ENCODE results near the gene OR2D3. TPM values are rescaled to one million over a fixed set of nuclear protein-coding genes. Genes with fewer than 3 reads are reported as not detected.
"Not testable (repeated sequence)": the region's sequence is repeated elsewhere in the genome, so short reads cannot be mapped to it uniquely, and the experiment has no call there.

Gene OR2D3
- total RNA-seq, 2 donors from 2014 or later: not detected

DNA sequence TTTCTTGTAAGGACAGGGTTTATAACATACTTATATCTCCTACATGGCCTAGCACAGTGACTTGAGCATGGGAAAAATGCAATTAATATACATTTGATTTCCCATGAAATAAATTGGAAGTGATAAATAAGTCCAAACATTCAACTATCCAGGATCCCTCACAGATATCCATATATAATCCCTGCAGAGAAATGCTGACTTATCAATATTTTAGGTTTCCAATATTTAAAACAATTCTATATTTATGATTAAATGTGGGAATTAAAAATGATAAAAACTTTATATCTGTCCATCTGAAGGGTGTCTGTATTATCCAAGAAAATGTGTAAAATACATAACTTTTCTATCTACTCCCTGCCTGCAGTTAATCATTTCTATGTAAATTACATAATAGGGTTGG lies 38.1 kb upstream of the OR2D3 start:
- no peak overlapping the region for H3K27ac ChIP-seq
- DNase-seq (ENCODE audit: low spot score) (no peak), ATAC-seq (ENCODE audit: insufficient number of reproducible peaks, low FRiP score, low read depth) (no peak)
- TF ChIP-seq, protein P1, sequence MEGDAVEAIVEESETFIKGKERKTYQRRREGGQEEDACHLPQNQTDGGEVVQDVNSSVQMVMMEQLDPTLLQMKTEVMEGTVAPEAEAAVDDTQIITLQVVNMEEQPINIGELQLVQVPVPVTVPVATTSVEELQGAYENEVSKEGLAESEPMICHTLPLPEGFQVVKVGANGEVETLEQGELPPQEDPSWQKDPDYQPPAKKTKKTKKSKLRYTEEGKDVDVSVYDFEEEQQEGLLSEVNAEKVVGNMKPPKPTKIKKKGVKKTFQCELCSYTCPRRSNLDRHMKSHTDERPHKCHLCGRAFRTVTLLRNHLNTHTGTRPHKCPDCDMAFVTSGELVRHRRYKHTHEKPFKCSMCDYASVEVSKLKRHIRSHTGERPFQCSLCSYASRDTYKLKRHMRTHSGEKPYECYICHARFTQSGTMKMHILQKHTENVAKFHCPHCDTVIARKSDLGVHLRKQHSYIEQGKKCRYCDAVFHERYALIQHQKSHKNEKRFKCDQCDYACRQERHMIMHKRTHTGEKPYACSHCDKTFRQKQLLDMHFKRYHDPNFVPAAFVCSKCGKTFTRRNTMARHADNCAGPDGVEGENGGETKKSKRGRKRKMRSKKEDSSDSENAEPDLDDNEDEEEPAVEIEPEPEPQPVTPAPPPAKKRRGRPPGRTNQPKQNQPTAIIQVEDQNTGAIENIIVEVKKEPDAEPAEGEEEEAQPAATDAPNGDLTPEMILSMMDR (IDR thresholded peaks at IDR 0.05): no peak
- H3K4me1 ChIP-seq (ENCODE audit: control insufficient read depth in 1 of 2, low read depth in 2 of 2): no peaks in the 10 kb centered on the region
- H3K27me3 ChIP-seq (replicated peaks; ENCODE audit: insufficient read depth): no peaks in the 10 kb centered on the region
- H3K9me3 ChIP-seq: no peaks in the 10 kb centered on the region
- no peaks in the 10 kb centered on the region for H3K36me3 ChIP-seq
- H3K4me3 ChIP-seq: no peak overlapping the region

DNA sequence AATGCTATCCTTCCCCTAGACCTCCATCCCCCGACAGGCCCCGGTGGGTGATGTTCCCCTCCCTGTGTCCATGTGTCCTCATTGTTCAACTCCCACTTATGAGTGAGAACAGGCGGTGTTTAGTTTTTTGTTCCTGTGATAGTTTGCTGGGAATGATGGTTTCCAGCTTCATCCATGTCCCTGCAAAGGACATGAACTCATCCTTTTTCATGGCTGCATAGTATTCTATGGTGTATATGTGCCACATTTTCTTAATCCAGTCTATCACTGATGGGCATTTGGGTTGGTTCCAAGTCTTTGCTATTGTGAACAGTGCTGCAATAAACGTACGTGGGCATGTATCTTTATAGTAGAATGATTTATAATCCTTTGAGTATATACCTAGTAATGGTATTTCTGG lies 33.1 kb upstream of the OR2D3 start:
- H3K27me3 ChIP-seq (replicated peaks; ENCODE audit: insufficient read depth); H3K9me3 ChIP-seq; H3K4me3 ChIP-seq; DNase-seq (ENCODE audit: low spot score); ATAC-seq (ENCODE audit: insufficient number of reproducible peaks, low FRiP score, low read depth); H3K4me1 ChIP-seq (ENCODE audit: control insufficient read depth in 1 of 2, low read depth in 2 of 2); H3K27ac ChIP-seq; H3K36me3 ChIP-seq: not testable (repeated sequence)

DNA sequence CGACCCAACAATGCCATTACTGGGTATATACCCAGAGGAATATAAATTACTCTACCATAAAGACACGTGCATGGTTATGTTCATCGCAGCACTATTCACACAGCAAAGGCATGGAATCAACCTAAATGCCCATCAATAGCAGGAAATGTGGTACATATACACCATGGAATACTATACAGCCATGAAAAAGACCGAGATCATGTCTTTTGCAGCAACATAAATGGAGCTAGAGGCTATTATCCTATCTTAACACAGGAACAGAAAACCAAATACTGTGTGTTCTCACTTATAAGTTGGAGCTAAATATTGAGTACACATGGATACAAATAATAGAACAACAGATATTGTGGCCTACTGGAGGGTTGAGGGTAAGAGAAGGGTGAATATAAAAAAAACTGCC lies 32.0 kb upstream of the OR2D3 start:
- DNase-seq (ENCODE audit: low spot score) (no peak), ATAC-seq (ENCODE audit: insufficient number of reproducible peaks, low FRiP score, low read depth) (no peak)
- TF ChIP-seq, protein P1 (IDR thresholded peaks at IDR 0.05): no peak
- Histone ChIP-seq H3K4me3 (no peak overlapping the region), H3K27me3 (replicated peaks; ENCODE audit: insufficient read depth) (no peaks in the 10 kb centered on the region), H3K36me3 (no peaks in the 10 kb centered on the region), H3K9me3 (no peaks in the 10 kb centered on the region), H3K4me1 (ENCODE audit: control insufficient read depth in 1 of 2, low read depth in 2 of 2) (no peaks in the 10 kb centered on the region), H3K27ac (no peak overlapping the region)

DNA sequence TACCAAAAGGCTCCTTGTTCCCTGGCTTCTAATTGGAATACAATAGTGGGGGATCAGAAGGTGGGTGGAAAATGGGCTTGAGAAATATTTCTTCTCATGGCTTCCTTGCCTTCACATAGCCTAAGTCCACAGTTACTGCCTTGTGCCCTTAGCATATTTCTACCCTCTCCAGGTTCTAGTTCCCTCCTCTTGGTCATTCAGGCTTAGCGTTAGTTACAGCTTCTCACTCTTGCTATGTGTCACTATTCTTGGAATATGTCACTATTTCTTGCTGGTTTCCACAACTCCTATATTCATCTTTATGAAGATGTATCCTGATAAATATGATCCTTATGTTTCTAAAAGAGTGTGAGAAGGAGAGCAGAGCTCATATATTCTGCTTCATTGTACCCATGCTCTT lies 31.0 kb upstream of the OR2D3 start:
- ATAC-seq (ENCODE audit: insufficient number of reproducible peaks, low FRiP score, low read depth): no peak
- no peaks in the 10 kb centered on the region for H3K4me1 ChIP-seq (ENCODE audit: control insufficient read depth in 1 of 2, low read depth in 2 of 2)
- H3K9me3 ChIP-seq: no peaks in the 10 kb centered on the region
- H3K27me3 ChIP-seq (replicated peaks; ENCODE audit: insufficient read depth): no peaks in the 10 kb centered on the region
- H3K36me3 ChIP-seq: no peaks in the 10 kb centered on the region
- DNase-seq (ENCODE audit: low spot score): no peak
- no peak overlapping the region for H3K27ac ChIP-seq
- TF ChIP-seq, protein P1 (IDR thresholded peaks at IDR 0.05): no peak
- no peak overlapping the region for H3K4me3 ChIP-seq

DNA sequence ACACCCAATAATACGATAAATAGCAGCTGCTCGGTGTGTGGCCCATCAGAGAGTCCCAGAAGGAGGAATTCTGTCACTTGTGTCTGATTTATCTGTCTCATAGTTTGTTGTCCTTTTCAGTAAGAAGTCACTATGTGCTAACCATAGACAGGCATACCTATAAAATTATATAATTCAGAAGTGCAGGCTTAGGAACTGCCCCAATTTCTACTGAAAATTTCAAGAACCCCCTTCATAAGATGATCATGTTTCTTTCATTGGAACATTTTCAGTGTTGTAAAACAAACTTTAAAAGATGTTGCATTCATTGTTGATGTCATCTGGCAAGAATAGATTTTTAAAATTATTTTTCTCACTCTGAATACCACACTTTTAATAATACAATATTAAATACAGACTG lies 28.4 kb upstream of the OR2D3 start, which contains the start of gene OR2D2:
TSS of gene OR2D2 (minus strand) at position 101 of the 400 bp plus-strand sequence. CDS start at position 101, 0 bp downstream.
- Histone ChIP-seq H3K4me3 (no peak within 1 kb of the TSS), H3K27me3 (replicated peaks; ENCODE audit: insufficient read depth) (no peaks in the 10 kb centered on the region), H3K36me3 (no peaks in the 10 kb centered on the region), H3K27ac (no peak within 1 kb of the TSS), H3K9me3 (no peaks in the 10 kb centered on the region), H3K4me1 (ENCODE audit: control insufficient read depth in 1 of 2, low read depth in 2 of 2) (no peaks in the 10 kb centered on the region)
- ATAC-seq (ENCODE audit: insufficient number of reproducible peaks, low FRiP score, low read depth) (no peak), DNase-seq (ENCODE audit: low spot score) (no peak)
- TF ChIP-seq, protein P1 (IDR thresholded peaks at IDR 0.05): no peak

DNA sequence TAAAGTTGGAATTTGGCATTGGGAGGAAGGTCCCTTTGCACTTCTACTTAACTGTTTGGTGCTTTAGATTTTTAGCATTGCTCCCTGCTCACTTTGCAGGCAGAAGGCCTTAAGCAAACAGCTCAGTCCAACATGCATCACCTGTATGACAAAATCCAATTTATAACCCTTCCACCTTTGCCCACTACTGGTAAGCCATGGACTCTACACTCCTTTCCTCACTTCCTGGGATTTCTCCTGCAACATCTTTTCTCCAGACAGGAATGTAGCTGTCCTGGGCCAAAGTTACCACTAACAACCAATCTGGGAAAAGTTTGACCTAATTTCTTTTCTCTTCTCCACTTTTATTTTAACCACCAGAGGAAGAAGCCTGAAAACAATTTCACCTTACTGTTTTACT lies 26.7 kb upstream of the OR2D3 start:
- H3K27me3 ChIP-seq (replicated peaks; ENCODE audit: insufficient read depth): no peaks in the 10 kb centered on the region
- H3K9me3 ChIP-seq: no peaks in the 10 kb centered on the region
- ATAC-seq (ENCODE audit: insufficient number of reproducible peaks, low FRiP score, low read depth) (no peak), DNase-seq (ENCODE audit: low spot score) (no peak)
- TF ChIP-seq, protein P1 (IDR thresholded peaks at IDR 0.05): no peak
- H3K36me3 ChIP-seq: no peaks in the 10 kb centered on the region
- H3K4me3 ChIP-seq: no peak overlapping the region
- no peaks in the 10 kb centered on the region for H3K4me1 ChIP-seq (ENCODE audit: control insufficient read depth in 1 of 2, low read depth in 2 of 2)
- H3K27ac ChIP-seq: no peak overlapping the region
